ENCODE measurements around the gene LMO4. TPM values are rescaled to one million over a fixed set of nuclear protein-coding genes. Genes with fewer than 3 reads are reported as not detected.
A peak's percentile ranks its signal among the peaks of the same experiment; 100 is the strongest.

LMO4 gene
- total RNA-seq, 1 donor from 2014 or later: 35.1 TPM

GRCh38 chr1:87329526-87330056 is 911 bp downstream of the LMO4 start:
- no peak for DNase-seq
- H3K27me3 ChIP-seq (ENCODE audit: low read depth): no peaks in the 10 kb centered on the region
- peak overlapping the region; percentile 92 for H3K4me3 ChIP-seq
- TF ChIP-seq CTCF (IDR thresholded peaks at IDR 0.05; ENCODE audit: borderline replicate concordance): no peak
- no peaks in the 10 kb centered on the region for H3K9me3 ChIP-seq (replicated peaks)
- peaks cover 2% of the 10 kb centered on the region for H3K36me3 ChIP-seq
- peak overlapping the region; percentile 97 for H3K27ac ChIP-seq (replicated peaks)
- intact Hi-C loops (cut with micrococcal nuclease): loop anchor here (5.0 kb wide), 1 partner anchor 623 kb away; no protein-coding TSS in a partner anchor
- H3K4me1 ChIP-seq: peaks cover 66% of the 10 kb centered on the region

- Histone ChIP-seq H3K4me1 (peaks cover 72% of the 10 kb centered on the region), H3K4me3 (peak overlapping the region; percentile 92), H3K27ac (replicated peaks) (peak overlapping the region; percentile 97), H3K27me3 (ENCODE audit: low read depth) (no peaks in the 10 kb centered on the region), H3K9me3 (replicated peaks) (no peaks in the 10 kb centered on the region), H3K36me3 (peaks cover 2% of the 10 kb centered on the region)
- DNase-seq: no peak
- intact Hi-C loops (cut with micrococcal nuclease): no loop called here
- TF ChIP-seq CTCF (IDR thresholded peaks at IDR 0.05; ENCODE audit: borderline replicate concordance): no peak
Measured at GRCh38 chr1:87330057-87330884, 1.6 kb downstream of the LMO4 start.

GRCh38 chr1:87330885-87331364 is 2.2 kb downstream of the LMO4 start:
- intact Hi-C loops (cut with micrococcal nuclease): no loop called here
- H3K4me1 ChIP-seq: peaks cover 78% of the 10 kb centered on the region
- no peak for DNase-seq
- peak overlapping the region; percentile 97 for H3K27ac ChIP-seq (replicated peaks)
- no peaks in the 10 kb centered on the region for H3K9me3 ChIP-seq (replicated peaks)
- peaks cover 2% of the 10 kb centered on the region for H3K36me3 ChIP-seq
- H3K4me3 ChIP-seq: peak overlapping the region; percentile 92
- TF ChIP-seq CTCF (IDR thresholded peaks at IDR 0.05; ENCODE audit: borderline replicate concordance): no peak
- H3K27me3 ChIP-seq (ENCODE audit: low read depth): no peaks in the 10 kb centered on the region

- peak; percentile 86 for DNase-seq
- Histone ChIP-seq H3K36me3 (peaks cover 2% of the 10 kb centered on the region), H3K4me1 (peaks cover 85% of the 10 kb centered on the region), H3K27me3 (ENCODE audit: low read depth) (no peaks in the 10 kb centered on the region), H3K9me3 (replicated peaks) (no peaks in the 10 kb centered on the region), H3K4me3 (peak overlapping the region; percentile 92), H3K27ac (replicated peaks) (peak overlapping the region; percentile 97)
- intact Hi-C loops (cut with micrococcal nuclease): no loop called here
- peak; percentile 26 for TF ChIP-seq CTCF (IDR thresholded peaks at IDR 0.05; ENCODE audit: borderline replicate concordance)
Measured at GRCh38 chr1:87331365-87332241, 2.9 kb downstream of the LMO4 start.

- H3K27me3 ChIP-seq (ENCODE audit: low read depth): no peaks in the 10 kb centered on the region
- H3K36me3 ChIP-seq: peaks cover 2% of the 10 kb centered on the region
- H3K9me3 ChIP-seq (replicated peaks): no peaks in the 10 kb centered on the region
- peaks cover 85% of the 10 kb centered on the region for H3K4me1 ChIP-seq
- H3K27ac ChIP-seq (replicated peaks): peak overlapping the region; percentile 84
- intact Hi-C loops (cut with micrococcal nuclease): no loop called here
- TF ChIP-seq CTCF (IDR thresholded peaks at IDR 0.05; ENCODE audit: borderline replicate concordance): no peak
- H3K4me3 ChIP-seq: peak overlapping the region; percentile 92
- DNase-seq: no peak
Measured at GRCh38 chr1:87333692-87334347, 5.1 kb downstream of the LMO4 start.

Measured in left ventricle myocardium inferior (tissue), 1 donor.